SK-N-SH treated with all-trans-retinoic acid at 6 μM for 48 hours (cell line): ENCODE measurements around the gene KLK10.

Experiments used
- CSDC2 ChIP-seq: fragments of 250-450 bp; sonication (Bioruptor Pico); IDR thresholded peaks from 2 replicates; pipeline ENCODE4 v1.5.0; 2020; ENCODE audit warnings: mild to moderate bottlenecking, moderate library complexity
- PPARA ChIP-seq: fragments of 250-450 bp; sonication (Bioruptor Pico); IDR thresholded peaks from 2 replicates; pipeline ENCODE4 v1.5.0; 2020; ENCODE audit warnings: mild to moderate bottlenecking, borderline replicate concordance
- ZNF8 ChIP-seq: fragments of 450-650 bp; formaldehyde crosslinking; IDR thresholded peaks from 2 replicates; pipeline ENCODE4 v1.5.0; 2020; ENCODE audit warnings: mild to moderate bottlenecking, moderate library complexity
- TF ChIP-seq, protein P1 (sequence below): fragments of 250-450 bp; sonication (Bioruptor Pico); IDR thresholded peaks from 2 replicates; pipeline ENCODE4 v1.5.0; 2020; ENCODE audit warnings: mild to moderate bottlenecking, moderate library complexity

DNA sequence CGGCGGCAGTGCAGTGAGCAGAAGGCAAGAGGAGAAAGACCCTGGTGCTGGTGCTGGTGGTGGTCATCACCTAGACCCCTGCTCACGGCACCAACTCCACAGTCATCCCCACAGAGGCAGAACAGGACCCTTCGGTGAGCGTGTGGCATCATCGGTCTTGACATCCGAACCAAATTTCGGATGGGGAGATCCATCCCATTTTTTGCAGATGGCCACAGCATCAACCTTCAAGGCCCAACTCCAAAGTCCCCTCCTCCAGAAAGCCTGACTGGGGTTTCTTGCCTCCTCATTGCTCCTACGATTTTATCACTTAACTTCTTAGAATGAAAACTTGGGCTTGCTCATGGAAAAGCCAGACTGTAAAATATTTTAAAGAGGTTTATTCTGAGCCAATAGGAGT lies 24.0 kb upstream of the KLK10 start:
- TF ChIP-seq ZNF8 (CRISPR knock-in tag) (no peak), PPARA (CRISPR knock-in tag) (no peak), CSDC2 (CRISPR knock-in tag) (no peak)
- TF ChIP-seq, protein P1, sequence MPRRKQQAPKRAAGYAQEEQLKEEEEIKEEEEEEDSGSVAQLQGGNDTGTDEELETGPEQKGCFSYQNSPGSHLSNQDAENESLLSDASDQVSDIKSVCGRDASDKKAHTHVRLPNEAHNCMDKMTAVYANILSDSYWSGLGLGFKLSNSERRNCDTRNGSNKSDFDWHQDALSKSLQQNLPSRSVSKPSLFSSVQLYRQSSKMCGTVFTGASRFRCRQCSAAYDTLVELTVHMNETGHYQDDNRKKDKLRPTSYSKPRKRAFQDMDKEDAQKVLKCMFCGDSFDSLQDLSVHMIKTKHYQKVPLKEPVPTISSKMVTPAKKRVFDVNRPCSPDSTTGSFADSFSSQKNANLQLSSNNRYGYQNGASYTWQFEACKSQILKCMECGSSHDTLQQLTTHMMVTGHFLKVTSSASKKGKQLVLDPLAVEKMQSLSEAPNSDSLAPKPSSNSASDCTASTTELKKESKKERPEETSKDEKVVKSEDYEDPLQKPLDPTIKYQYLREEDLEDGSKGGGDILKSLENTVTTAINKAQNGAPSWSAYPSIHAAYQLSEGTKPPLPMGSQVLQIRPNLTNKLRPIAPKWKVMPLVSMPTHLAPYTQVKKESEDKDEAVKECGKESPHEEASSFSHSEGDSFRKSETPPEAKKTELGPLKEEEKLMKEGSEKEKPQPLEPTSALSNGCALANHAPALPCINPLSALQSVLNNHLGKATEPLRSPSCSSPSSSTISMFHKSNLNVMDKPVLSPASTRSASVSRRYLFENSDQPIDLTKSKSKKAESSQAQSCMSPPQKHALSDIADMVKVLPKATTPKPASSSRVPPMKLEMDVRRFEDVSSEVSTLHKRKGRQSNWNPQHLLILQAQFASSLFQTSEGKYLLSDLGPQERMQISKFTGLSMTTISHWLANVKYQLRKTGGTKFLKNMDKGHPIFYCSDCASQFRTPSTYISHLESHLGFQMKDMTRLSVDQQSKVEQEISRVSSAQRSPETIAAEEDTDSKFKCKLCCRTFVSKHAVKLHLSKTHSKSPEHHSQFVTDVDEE = no peak
